Stomach (tissue), 9 donors: ENCODE results near the gene ZNF444. TPM values are rescaled to one million over a fixed set of nuclear protein-coding genes. Genes with fewer than 3 reads are reported as not detected.
"Not testable (repeated sequence)": the region's sequence is repeated elsewhere in the genome, so short reads cannot be mapped to it uniquely, and the experiment has no call there.

Source experiments
- DNase-seq, 2 donors: peaks; one replicate each; pipeline versions ENCODE4 v3.0.0 to v3.0.0-alpha.2; 2013 to 2019
- H3K27ac ChIP-seq, 5 donors: fragments of 200-600 bp in 4 of 5; sonication (generic) in 4 of 5; one replicate each; pipeline ENCODE4 v1.5.1; 2013 to 2019; ENCODE audit warnings: mild to moderate bottlenecking in 1 of 5, moderate library complexity in 1 of 5
- H3K27me3 ChIP-seq, 3 donors: fragments of 200-600 bp; sonication (generic); one replicate each; pipeline ENCODE4 v1.5.1; 2017 to 2019; ENCODE audit warnings: mixed run types in 1 of 3
- H3K36me3 ChIP-seq, 4 donors: fragments of 200-600 bp; sonication (generic); 1 replicate in 3 of 4; 2 replicates in 1 of 4; pipeline ENCODE4 v1.5.1; 2016 to 2019
- H3K4me1 ChIP-seq, 4 donors: fragments of 200-600 bp; sonication (generic); one replicate each; pipeline ENCODE4 v1.5.1; 2016 to 2019
- H3K4me3 ChIP-seq, 4 donors: fragments of 200-600 bp; sonication (generic) in 3 of 4; one replicate each; pipeline ENCODE4 v1.5.1; 2016 to 2019; ENCODE audit warnings: mild to moderate bottlenecking in 1 of 4
- H3K9me3 ChIP-seq, 4 donors: fragments of 200-600 bp; sonication (generic); one replicate each; pipeline ENCODE4 v1.5.1; 2016 to 2019
- CTCF ChIP-seq, 7 experiments: fragments of 450-650 bp in 4 of 7; fragments of 200-600 bp in 3 of 7; sonication (generic) in 3 of 7; IDR thresholded peaks; one replicate each; pipeline ENCODE4 v1.5.1; 2016 to 2019; ENCODE audit warnings: antibody characterized with exemption in 7 of 7, control low read depth in 2 of 7, mild to moderate bottlenecking in 1 of 7
- EP300 ChIP-seq: sonication (generic); formaldehyde crosslinking; IDR thresholded peaks from one replicate; pipeline ENCODE4 v1.6.1; 2017; ENCODE audit warnings: antibody characterized with exemption
- POLR2A ChIP-seq, 4 donors: fragments of 450-650 bp; IDR thresholded peaks; one replicate each; pipeline ENCODE4 v1.6.1; 2016; ENCODE audit warnings: antibody characterized with exemption in 4 of 4, control low read depth in 2 of 4, mild to moderate bottlenecking in 1 of 4, moderate library complexity in 1 of 4
- POLR2AphosphoS5 ChIP-seq, 3 donors: sonication (generic); formaldehyde crosslinking; IDR thresholded peaks; one replicate each; pipeline ENCODE4 v1.6.1; 2016; ENCODE audit warnings: antibody characterized with exemption in 3 of 3
- WGBS, 5 donors: extraction: QIAGEN DNeasy Blood & Tissue Kit in 3 of 5; methylation state at CpG; one replicate each; pipeline versions ENCODE4 v1.1.5 to v1.1.7; 2013 to 2018; 5-methylcytosine and 5-hydroxymethylcytosine counted together
- intact Hi-C: fragments of 100-400 bp; cut with DNase I; formaldehyde crosslinking; loops from one replicate; pipeline ENCODE4 v1.15.1; 2023; ENCODE audit warnings: low total_unique reads
- polyA plus RNA-seq, 3 donors: library from polyadenylated mRNA; stranded (reverse); fragments of 200-250 nt; gene quantifications; one replicate each; pipeline ENCODE4 v1.2.3, GENCODE V29; 2013
- total RNA-seq, 5 donors: library from RNA; depleted of rRNA; stranded (reverse); fragments of >200 nt; gene quantifications; one replicate each; pipeline versions ENCODE4 v1.1.0 to v1.2.3, GENCODE V29; 2014 to 2016
- donor health status: healthy with polysubstance abuse.
- donor health status: Bipolar disorder and iron deficiency.
- donor health status: healthy.

Gene ZNF444
- total and polyA plus RNA-seq, 8 donors, result 13.4 to 77.0 (median 48.7) TPM

GRCh38 chr19:56174086-56174485 is 33.0 kb downstream of the ZNF444 start:
- no peaks in the 10 kb centered on the region for H3K36me3 ChIP-seq
- no peak for TF ChIP-seq EP300
- no peak for TF ChIP-seq POLR2A (IDR thresholded peaks at IDR 0.05)
- no peak for TF ChIP-seq POLR2AphosphoS5 (IDR thresholded peaks at IDR 0.05)
- no peak for TF ChIP-seq CTCF (IDR thresholded peaks at IDR 0.05)
- no peak for DNase-seq
- no peak overlapping the region for H3K4me3 ChIP-seq
- 9 to 19% (median 11%) methylated on average over 8 to 9 of the region's 9 CpGs for WGBS, 5 donors
- intact Hi-C loops, result loop anchor here (5.0 kb wide), 1 partner anchor 97 kb away; no protein-coding TSS in a partner anchor
- no peaks in the 10 kb centered on the region for H3K9me3 ChIP-seq
- H3K27me3 ChIP-seq, result peaks cover 3 to 49% (median 8%) of the 10 kb centered on the region in 3 donors
- peaks cover 0 to 7% (median 3%) of the 10 kb centered on the region in 4 donors for H3K4me1 ChIP-seq
- H3K27ac ChIP-seq, result no peak overlapping the region

GRCh38 chr19:56174550-56174949 is 33.5 kb downstream of the ZNF444 start:
- H3K27me3 ChIP-seq, result peaks cover 3 to 49% (median 8%) of the 10 kb centered on the region in 3 donors
- intact Hi-C loops, result loop anchor here (5.0 kb wide), 1 partner anchor 97 kb away; no protein-coding TSS in a partner anchor
- H3K36me3 ChIP-seq, result no peaks in the 10 kb centered on the region
- peaks cover 0 to 7% (median 3%) of the 10 kb centered on the region in 4 donors for H3K4me1 ChIP-seq
- DNase-seq, result no peak
- no peak overlapping the region for H3K27ac ChIP-seq
- WGBS, 5 donors, result 33 to 48% (median 36%) methylated on average over 11 of the region's 11 CpGs
- H3K9me3 ChIP-seq, result no peaks in the 10 kb centered on the region
- no peak for TF ChIP-seq POLR2AphosphoS5 (IDR thresholded peaks at IDR 0.05)
- TF ChIP-seq POLR2A (IDR thresholded peaks at IDR 0.05), result no peak
- TF ChIP-seq CTCF (IDR thresholded peaks at IDR 0.05), result no peak
- TF ChIP-seq EP300, result no peak
- no peak overlapping the region for H3K4me3 ChIP-seq

GRCh38 chr19:56175861-56176307 is 34.8 kb downstream of the ZNF444 start, which contains the start of gene GALP:
GALP (plus strand) TSS chr19:56176008; CDS start chr19:56177109, 1,101 bp downstream.
- H3K27ac ChIP-seq, H3K4me1 ChIP-seq, H3K9me3 ChIP-seq, intact Hi-C loops, H3K36me3 ChIP-seq, H3K4me3 ChIP-seq, DNase-seq: not testable (repeated sequence)
- 12 to 52% (median 46%) methylated on average over 5 to 15 of the region's 15 CpGs for whole genome bisulfite sequencing, 5 donors
- H3K27me3 ChIP-seq, result peaks cover 3 to 49% (median 8%) of the 10 kb centered on the region in 3 donors

GRCh38 chr19:56176310-56176709 is 35.2 kb downstream of the ZNF444 start:
- H3K9me3 ChIP-seq, H3K4me1 ChIP-seq, H3K27ac ChIP-seq, H3K4me3 ChIP-seq, intact Hi-C loops, DNase-seq, H3K36me3 ChIP-seq: not testable (repeated sequence)
- 0 to 82% (median 55%) methylated on average over 1 to 9 of the region's 11 CpGs for WGBS, 5 donors
- H3K27me3 ChIP-seq, result peaks cover 3 to 49% (median 8%) of the 10 kb centered on the region in 3 donors

GRCh38 chr19:56176881-56177280 is 35.8 kb downstream of the ZNF444 start:
- TF ChIP-seq CTCF (IDR thresholded peaks at IDR 0.05) (no peak), POLR2A (IDR thresholded peaks at IDR 0.05) (no peak), EP300 (no peak), POLR2AphosphoS5 (IDR thresholded peaks at IDR 0.05) (no peak)

More at GRCh38 chr19:56176881-56177280, 35.8 kb downstream of the ZNF444 start:
- no peaks in the 10 kb centered on the region for H3K9me3 ChIP-seq
- no peak overlapping the region for H3K4me3 ChIP-seq
- no peaks in the 10 kb centered on the region for H3K36me3 ChIP-seq
- no peak for DNase-seq
- 59 to 81% (median 72%) methylated on average over 17 to 18 of the region's 18 CpGs for WGBS, 5 donors
- H3K27ac ChIP-seq, result no peak overlapping the region
- intact Hi-C loops, result no loop called here
- H3K4me1 ChIP-seq, result peaks cover 0 to 2% (median under 1%) of the 10 kb centered on the region in 4 donors
- H3K27me3 ChIP-seq, result peaks cover 3 to 53% (median 8%) of the 10 kb centered on the region in 3 donors
